Progenitor cell of endocrine pancreas (in vitro differentiated cells): ENCODE data around the gene FNDC3A. TPM values are rescaled to one million over a fixed set of nuclear protein-coding genes. Genes with fewer than 3 reads are reported as not detected.
A peak's percentile ranks its signal among the peaks of the same experiment; 100 is the strongest.

Experiments used
- DNase-seq: peaks from one replicate; pipeline ENCODE4 v3.0.0; 2021; ENCODE audit warnings: low spot score; ENCODE audit not compliant: unreplicated experiment
- H3K27ac Mint-ChIP-seq: 2 replicates; pipeline ENCODE4 v1.8.0; 2021; ENCODE audit warnings: mild to moderate bottlenecking, moderate library complexity, mixed read lengths
- H3K27me3 Mint-ChIP-seq: 2 replicates; pipeline ENCODE4 v1.8.0; 2021; ENCODE audit warnings: mixed read lengths
- H3K36me3 Mint-ChIP-seq: 2 replicates; pipeline ENCODE4 v1.8.0; 2022; ENCODE audit warnings: mixed read lengths; ENCODE audit not compliant: insufficient read depth
- H3K4me1 Mint-ChIP-seq: 2 replicates; pipeline ENCODE4 v1.8.0; 2021; ENCODE audit warnings: low read depth, mixed read lengths
- H3K4me3 Mint-ChIP-seq: 2 replicates; pipeline ENCODE4 v1.8.0; 2021; ENCODE audit warnings: low read depth, mild to moderate bottlenecking, moderate library complexity, mixed read lengths
- H3K9me3 Mint-ChIP-seq: 2 replicates; pipeline ENCODE4 v1.8.0; 2021; ENCODE audit warnings: low read depth, mixed read lengths
- total RNA-seq: library from RNA; stranded (reverse); gene quantifications from 2 replicates; pipeline ENCODE4 v1.2.1, GENCODE V29; 2021
- TF ChIP-seq, protein P1 (sequence below): fragments of 200-600 bp; sonication (generic); IDR thresholded peaks from one replicate; pipeline ENCODE4 v1.5.0; 2021; ENCODE audit warnings: antibody characterized with exemption, mild to moderate bottlenecking; ENCODE audit not compliant: unreplicated experiment

The FNDC3A gene
- total RNA-seq, 1 donor from 2014 or later = 116 TPM

- Mint-ChIP-seq H3K36me3 (no peaks in the 10 kb centered on the region), H3K4me3 (no peak overlapping the region), H3K27ac (no peak overlapping the region), H3K9me3 (peaks cover 4% of the 10 kb centered on the region), H3K4me1 (peaks cover 17% of the 10 kb centered on the region), H3K27me3 (no peaks in the 10 kb centered on the region)
- TF ChIP-seq, protein P1, sequence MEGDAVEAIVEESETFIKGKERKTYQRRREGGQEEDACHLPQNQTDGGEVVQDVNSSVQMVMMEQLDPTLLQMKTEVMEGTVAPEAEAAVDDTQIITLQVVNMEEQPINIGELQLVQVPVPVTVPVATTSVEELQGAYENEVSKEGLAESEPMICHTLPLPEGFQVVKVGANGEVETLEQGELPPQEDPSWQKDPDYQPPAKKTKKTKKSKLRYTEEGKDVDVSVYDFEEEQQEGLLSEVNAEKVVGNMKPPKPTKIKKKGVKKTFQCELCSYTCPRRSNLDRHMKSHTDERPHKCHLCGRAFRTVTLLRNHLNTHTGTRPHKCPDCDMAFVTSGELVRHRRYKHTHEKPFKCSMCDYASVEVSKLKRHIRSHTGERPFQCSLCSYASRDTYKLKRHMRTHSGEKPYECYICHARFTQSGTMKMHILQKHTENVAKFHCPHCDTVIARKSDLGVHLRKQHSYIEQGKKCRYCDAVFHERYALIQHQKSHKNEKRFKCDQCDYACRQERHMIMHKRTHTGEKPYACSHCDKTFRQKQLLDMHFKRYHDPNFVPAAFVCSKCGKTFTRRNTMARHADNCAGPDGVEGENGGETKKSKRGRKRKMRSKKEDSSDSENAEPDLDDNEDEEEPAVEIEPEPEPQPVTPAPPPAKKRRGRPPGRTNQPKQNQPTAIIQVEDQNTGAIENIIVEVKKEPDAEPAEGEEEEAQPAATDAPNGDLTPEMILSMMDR = peak; percentile 25
- DNase-seq = no peak
Measured at GRCh38 chr13:49240017-49240416, 264.3 kb downstream of the FNDC3A start.

- H3K9me3 Mint-ChIP-seq = peaks cover 4% of the 10 kb centered on the region
- H3K4me1 Mint-ChIP-seq = peaks cover 18% of the 10 kb centered on the region
- H3K4me3 Mint-ChIP-seq = no peak overlapping the region
- no peak for DNase-seq
- H3K27me3 Mint-ChIP-seq = no peaks in the 10 kb centered on the region
- H3K27ac Mint-ChIP-seq = no peak overlapping the region
- no peaks in the 10 kb centered on the region for H3K36me3 Mint-ChIP-seq
- TF ChIP-seq, protein P1 = no peak
Measured at GRCh38 chr13:49241296-49241695, 265.6 kb downstream of the FNDC3A start.

DNA sequence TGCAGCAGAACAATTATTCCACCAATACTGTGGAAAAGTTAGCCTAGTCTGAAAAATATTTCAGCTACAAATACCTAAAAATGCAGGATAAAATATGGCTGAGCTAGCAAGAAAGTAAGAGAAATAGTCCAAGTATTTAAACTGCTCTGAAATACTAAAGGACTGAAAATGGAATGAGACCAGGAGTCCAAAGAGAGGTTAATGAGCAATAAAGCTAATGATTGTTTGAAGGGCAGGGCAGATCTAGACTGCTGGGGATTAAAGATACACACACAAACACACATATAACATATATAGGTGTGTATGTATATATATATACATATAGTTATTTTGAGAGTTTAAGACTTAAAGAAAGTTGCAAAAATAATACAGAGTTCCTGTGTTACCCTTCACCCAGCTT lies 269.4 kb downstream of the FNDC3A start:
- Mint-ChIP-seq H3K36me3 (no peaks in the 10 kb centered on the region), H3K9me3 (no peaks in the 10 kb centered on the region), H3K27ac (no peak overlapping the region), H3K4me3 (no peak overlapping the region), H3K27me3 (no peaks in the 10 kb centered on the region), H3K4me1 (peaks cover 29% of the 10 kb centered on the region)
- TF ChIP-seq, protein P1 = no peak
- no peak for DNase-seq

- Mint-ChIP-seq H3K4me3 (peak overlapping the region; percentile 97), H3K9me3 (no peaks in the 10 kb centered on the region), H3K36me3 (no peaks in the 10 kb centered on the region), H3K27me3 (no peaks in the 10 kb centered on the region), H3K27ac (peak overlapping the region; percentile 96), H3K4me1 (peaks cover 29% of the 10 kb centered on the region)
- no peak for DNase-seq
- TF ChIP-seq, protein P1 = no peak
Measured at GRCh38 chr13:49246850-49247642, 271.3 kb downstream of the FNDC3A start.

DNA sequence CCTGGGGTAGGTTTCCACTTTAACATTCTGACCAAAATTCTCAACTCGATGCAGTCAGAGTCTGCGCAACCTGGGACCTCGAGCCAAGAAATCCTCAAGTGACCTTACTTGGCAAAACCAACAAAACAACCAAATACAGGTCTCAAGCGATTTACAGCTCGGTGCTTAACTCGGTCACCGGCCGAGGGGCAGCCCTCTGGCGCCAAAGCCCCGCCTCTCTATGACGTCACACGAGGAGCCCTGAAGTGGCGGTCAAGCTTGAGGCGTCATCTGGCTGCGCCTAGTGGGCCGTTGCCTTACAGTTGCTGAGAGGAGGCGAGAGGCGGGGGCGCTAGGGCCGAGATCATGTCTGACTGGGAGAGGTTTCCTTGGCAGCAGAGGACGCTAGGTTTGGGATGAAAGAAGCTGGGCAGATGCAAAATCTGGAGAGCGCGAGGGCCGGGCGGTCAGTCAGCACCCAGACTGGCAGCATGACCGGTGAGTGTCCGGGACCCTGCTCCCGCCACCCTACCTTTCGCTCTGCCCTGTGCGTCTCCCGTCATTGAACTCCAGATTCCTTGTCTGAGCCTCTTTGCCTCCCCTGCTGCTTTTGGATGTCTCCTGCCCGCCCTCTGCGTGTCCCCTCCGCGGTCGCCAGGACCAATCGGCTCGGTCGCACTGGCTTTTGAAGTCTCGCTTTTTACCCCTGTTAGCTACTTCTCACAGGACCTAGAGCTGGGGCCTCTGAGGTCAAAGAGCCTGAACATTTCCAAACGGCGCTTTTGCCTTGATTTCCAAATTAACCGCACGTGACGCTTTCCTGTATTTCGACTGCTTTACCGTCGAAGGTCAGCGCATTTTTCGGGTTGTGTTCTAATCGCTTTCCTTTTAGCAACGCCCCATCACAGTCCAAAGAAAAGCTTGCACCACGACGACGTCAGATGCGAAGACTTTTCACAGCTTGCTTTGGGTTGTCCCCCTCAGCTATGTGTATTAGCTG lies 272.2 kb downstream of the FNDC3A start, which contains the start of gene CDADC1:
TSS of gene CDADC1 (plus strand) at position 283 of the 979 bp plus-strand sequence. CDS start at position 396, 113 bp downstream.
- peak; percentile 93 for DNase-seq
- TF ChIP-seq, protein P1 = no peak
- peak within 1 kb of the TSS; percentile 97 for H3K4me3 Mint-ChIP-seq
- no peaks in the 10 kb centered on the region for H3K9me3 Mint-ChIP-seq
- H3K36me3 Mint-ChIP-seq = no peaks in the 10 kb centered on the region
- peaks cover 29% of the 10 kb centered on the region for H3K4me1 Mint-ChIP-seq
- H3K27ac Mint-ChIP-seq = peak within 1 kb of the TSS; percentile 96
- no peaks in the 10 kb centered on the region for H3K27me3 Mint-ChIP-seq
